Measurements from ENCODE around the gene KRTAP6-3.
A peak's percentile ranks its signal among the peaks of the same experiment; 100 is the strongest.

KRTAP6-3 gene

DNA sequence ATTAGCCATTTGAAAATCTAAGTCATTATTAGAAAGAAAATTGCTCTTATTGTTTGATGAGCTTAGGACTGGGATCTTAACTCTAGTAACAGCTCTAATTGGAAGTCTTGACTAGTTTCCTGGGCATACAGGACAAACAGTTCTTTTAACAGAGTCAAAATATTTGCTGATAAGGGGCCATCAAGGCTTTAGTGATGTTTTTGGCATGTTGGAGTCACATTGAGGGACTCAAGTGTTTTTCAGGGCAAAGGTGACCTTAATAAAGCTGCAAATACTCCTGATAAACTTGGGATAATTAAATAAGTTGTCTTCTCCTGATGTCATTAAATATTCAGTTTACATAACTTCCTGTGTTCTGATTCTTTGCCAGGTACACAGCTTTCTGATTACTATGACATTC, 24.6 kb upstream of the KRTAP6-3 start:
- TF ChIP-seq ZFX (IDR thresholded peaks at IDR 0.05): no peak
- TF ChIP-seq, protein P1, sequence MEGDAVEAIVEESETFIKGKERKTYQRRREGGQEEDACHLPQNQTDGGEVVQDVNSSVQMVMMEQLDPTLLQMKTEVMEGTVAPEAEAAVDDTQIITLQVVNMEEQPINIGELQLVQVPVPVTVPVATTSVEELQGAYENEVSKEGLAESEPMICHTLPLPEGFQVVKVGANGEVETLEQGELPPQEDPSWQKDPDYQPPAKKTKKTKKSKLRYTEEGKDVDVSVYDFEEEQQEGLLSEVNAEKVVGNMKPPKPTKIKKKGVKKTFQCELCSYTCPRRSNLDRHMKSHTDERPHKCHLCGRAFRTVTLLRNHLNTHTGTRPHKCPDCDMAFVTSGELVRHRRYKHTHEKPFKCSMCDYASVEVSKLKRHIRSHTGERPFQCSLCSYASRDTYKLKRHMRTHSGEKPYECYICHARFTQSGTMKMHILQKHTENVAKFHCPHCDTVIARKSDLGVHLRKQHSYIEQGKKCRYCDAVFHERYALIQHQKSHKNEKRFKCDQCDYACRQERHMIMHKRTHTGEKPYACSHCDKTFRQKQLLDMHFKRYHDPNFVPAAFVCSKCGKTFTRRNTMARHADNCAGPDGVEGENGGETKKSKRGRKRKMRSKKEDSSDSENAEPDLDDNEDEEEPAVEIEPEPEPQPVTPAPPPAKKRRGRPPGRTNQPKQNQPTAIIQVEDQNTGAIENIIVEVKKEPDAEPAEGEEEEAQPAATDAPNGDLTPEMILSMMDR (conservative IDR thresholded peaks at IDR 0.05): no peak
- no peak overlapping the region for H3K27ac ChIP-seq

DNA sequence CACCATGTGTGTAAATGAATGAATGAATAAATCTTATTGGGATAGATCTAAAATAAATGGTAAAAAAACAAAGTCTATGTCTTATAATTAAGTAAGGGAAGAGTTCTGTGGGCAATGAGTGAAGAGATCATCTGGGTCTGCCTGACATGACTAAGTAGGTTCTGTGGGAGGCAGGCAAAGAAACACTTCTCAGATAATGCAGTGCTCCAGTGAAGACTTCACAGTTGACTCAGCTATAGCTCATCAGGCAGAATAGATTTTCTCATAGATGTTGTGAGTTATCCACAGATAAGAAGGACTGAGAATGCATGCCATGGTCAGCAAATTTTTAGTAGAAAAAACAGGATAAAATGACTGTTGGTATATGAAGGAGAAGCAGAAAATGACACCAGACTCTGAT, 14.5 kb upstream of the KRTAP6-3 start:
- TF ChIP-seq, protein P1 (conservative IDR thresholded peaks at IDR 0.05): no peak
- TF ChIP-seq ZFX (IDR thresholded peaks at IDR 0.05): no peak
- H3K27ac ChIP-seq: no peak overlapping the region; the same call in 1 of the 2 replicates

DNA sequence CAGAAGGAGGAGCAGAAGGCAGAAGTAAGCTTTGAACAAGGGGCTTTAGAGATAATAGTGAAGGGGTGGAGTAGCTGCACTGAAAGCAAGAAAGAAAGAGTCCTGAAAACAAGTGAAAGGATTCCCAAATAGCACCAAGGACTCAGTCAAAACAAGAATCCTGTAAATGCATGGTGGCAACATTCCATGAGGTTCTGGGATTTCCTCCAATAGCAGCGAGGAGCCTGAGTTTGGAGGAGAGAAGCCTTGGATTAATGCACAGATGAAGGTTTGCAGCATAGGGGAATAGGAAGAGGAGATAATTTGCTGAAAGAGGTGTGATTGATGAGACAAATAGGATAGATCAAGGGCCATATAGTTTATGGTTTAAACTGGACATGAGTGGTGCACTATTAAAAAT, 12.9 kb upstream of the KRTAP6-3 start:
- H3K27ac ChIP-seq: peak overlapping the region; percentile 27; the same call in 1 of the 2 replicates
- no peak for TF ChIP-seq ZFX (IDR thresholded peaks at IDR 0.05)
- TF ChIP-seq, protein P1 (conservative IDR thresholded peaks at IDR 0.05): no peak

DNA sequence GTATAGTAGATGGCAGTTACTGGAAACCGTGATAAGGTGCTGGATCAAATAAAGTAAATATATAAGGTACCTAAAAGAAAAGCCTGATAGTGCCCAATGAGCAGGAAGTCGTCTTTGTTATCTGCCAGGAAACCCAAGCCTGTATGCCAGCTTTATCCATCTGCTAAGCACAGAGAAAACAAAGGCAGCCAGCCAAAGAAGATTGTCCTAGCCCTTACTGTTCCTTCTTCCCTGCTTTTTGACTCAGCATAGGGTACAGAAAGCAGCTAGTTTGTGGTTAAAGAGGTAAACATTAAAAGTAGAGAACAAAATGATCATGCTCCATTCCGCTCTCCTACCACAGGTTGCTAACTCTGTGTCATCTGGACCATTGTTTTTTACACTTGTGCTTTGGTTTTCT, 12.1 kb upstream of the KRTAP6-3 start:
- H3K27ac ChIP-seq: peak overlapping the region; percentile 81; the same call in 1 of the 2 replicates
- TF ChIP-seq, protein P1 (conservative IDR thresholded peaks at IDR 0.05): no peak

DNA sequence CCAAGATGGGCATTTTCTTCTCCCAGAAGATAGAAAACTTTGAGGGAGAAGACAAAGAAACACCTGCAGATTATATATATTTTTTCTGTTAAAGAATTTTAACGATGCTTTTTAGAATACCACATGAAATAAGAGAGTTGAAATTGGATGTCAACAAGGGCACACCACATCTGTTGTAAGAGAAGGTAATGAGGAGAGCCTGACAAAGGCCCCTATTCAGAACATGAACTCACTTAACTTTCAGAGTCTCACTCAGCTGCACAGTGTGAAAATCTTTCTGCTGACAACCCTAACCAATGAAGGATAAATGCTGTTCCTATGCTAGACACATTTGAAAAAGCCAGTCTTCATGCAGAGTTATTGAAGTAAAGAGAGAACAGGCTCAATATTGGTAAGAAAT, 9.4 kb upstream of the KRTAP6-3 start:
- no peak overlapping the region for H3K27ac ChIP-seq
- no peak for TF ChIP-seq ZFX (IDR thresholded peaks at IDR 0.05)
- TF ChIP-seq, protein P1 (conservative IDR thresholded peaks at IDR 0.05): no peak

DNA sequence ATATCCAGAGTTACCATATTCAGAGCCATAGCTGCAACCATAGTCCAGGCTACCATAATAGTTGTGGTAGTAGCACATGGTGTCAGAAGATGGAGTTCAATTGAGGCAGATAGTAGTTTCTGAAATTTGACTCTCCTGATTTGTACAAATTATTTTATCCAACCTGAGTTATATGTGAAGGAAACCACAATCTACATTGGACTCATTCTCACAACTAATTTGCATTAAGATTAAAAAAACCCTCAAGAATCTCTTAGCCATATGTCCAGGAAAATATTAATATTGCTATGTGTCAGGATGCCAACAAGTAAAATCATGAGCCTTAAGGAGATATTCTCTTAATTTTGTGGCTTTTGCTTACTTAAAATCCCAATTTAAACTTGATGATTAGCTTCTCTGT, 1.9 kb upstream of the KRTAP6-3 start, which contains the start of gene KRTAP22-2:
Gene KRTAP22-2, minus strand, starts transcription at position 101 of the 400 bp plus-strand sequence.
- no peak for TF ChIP-seq ZFX (IDR thresholded peaks at IDR 0.05)
- TF ChIP-seq, protein P1 (conservative IDR thresholded peaks at IDR 0.05): no peak
- H3K27ac ChIP-seq: no peak within 1 kb of the TSS

DNA sequence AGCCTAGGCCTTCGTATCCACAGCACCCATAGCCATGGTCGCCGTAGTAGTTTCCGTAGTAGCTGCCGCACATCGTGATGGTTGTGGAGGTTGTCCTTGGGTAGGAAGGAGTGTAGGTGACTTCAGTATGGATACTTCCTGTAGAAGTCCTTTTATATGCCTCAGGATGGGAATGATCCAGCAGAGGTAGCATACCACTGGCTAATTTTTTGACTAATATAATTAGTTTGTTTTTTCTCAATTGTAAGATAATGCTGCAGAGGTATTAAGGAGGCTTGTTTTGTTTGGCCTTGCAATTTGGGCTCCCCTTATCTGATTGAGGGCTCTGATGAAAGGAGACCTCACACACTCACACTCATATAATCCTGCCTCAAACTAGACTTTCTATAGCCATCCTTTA, 6.6 kb downstream of the KRTAP6-3 start, which contains the start of gene KRTAP6-2:
Gene KRTAP6-2, minus strand, starts transcription at position 101 of the 400 bp plus-strand sequence. Its CDS starts 28 bp downstream, at position 73.
- TF ChIP-seq, protein P1 (conservative IDR thresholded peaks at IDR 0.05): no peak
- no peak for TF ChIP-seq ZFX (IDR thresholded peaks at IDR 0.05)
- H3K27ac ChIP-seq: no peak within 1 kb of the TSS

Data from C4-2B (cell line).